Psoas muscle (tissue), 8 donors: ENCODE data around the gene FOXE3. TPM values are rescaled to one million over a fixed set of nuclear protein-coding genes. Genes with fewer than 3 reads are reported as not detected.

ENCODE experiments used
- ATAC-seq, 4 donors: fragments of 200-7000 bp; cut with Tn5 transposase; one replicate each; pipeline ENCODE4 v1.9.1; 2020; ENCODE audit warnings: moderate library complexity in 3 of 4, mild to moderate bottlenecking in 2 of 4
- DNase-seq, 2 donors: peaks; one replicate each; pipeline ENCODE4 v3.0.0-alpha.2; 2020
- H3K27ac ChIP-seq: fragments of 200-600 bp; one replicate; pipeline ENCODE4 v1.8.0; 2022
- H3K27me3 ChIP-seq, 3 donors: fragments of 200-600 bp in 1 of 3; one replicate each; pipeline versions ENCODE4 v1.6.1 to v1.8.0; 2013 to 2022; ENCODE audit warnings: low read length in 2 of 3, mild to moderate bottlenecking in 2 of 3, moderate library complexity in 1 of 3; ENCODE audit not compliant: insufficient read depth in 3 of 3
- H3K36me3 ChIP-seq, 2 donors: fragments of 200-600 bp in 1 of 2; one replicate each; pipeline versions ENCODE4 v1.6.1 to v1.8.0; 2013 to 2022; ENCODE audit warnings: low read depth in 1 of 2, mild to moderate bottlenecking in 1 of 2, moderate library complexity in 1 of 2; ENCODE audit not compliant: insufficient read depth in 1 of 2
- H3K4me1 ChIP-seq: fragments of 200-600 bp; one replicate; pipeline ENCODE4 v1.8.0; 2022
- H3K4me3 ChIP-seq: fragments of 200-600 bp; one replicate; pipeline ENCODE4 v1.8.0; 2022; ENCODE audit warnings: mild to moderate bottlenecking
- H3K9me3 ChIP-seq: fragments of 200-600 bp; one replicate; pipeline ENCODE4 v1.8.0; 2022
- CTCF ChIP-seq: fragments of 200-600 bp; IDR thresholded peaks from one replicate; pipeline ENCODE4 v1.8.0; 2022; ENCODE audit warnings: antibody characterized with exemption
- WGBS, 3 donors: extraction: QIAGEN DNeasy Blood & Tissue Kit; methylation state at CpG; one replicate each; pipeline versions ENCODE4 v1.1.6 to v1.1.7; 2013; 5-methylcytosine and 5-hydroxymethylcytosine counted together
- intact Hi-C, 2 donors: fragments of 100-400 bp; cut with DNase I; formaldehyde crosslinking; loops; one replicate each; pipeline versions ENCODE4 v1.11.0 to v1.14.2; 2022
- polyA plus RNA-seq, 3 donors: library from polyadenylated mRNA; stranded (reverse); fragments of 200-250 nt; gene quantifications; one replicate each; pipeline ENCODE4 v1.2.3, GENCODE V29; 2013
- total RNA-seq, 4 donors: library from RNA; stranded (reverse); fragmentation: NEBNext Ultra II Directional in 2 of 4; extraction: Animal tissue kit (Norgen Biotek cat#: 25700) in 2 of 4; gene quantifications; one replicate each; pipeline versions ENCODE4 v1.2.1 to v1.2.4, GENCODE V29; 2021 to 2023
- donor health status: healthy with polysubstance abuse.
- donor health status: DM: no; HTN: no; CAD: no; lungs with moderate emphysema.
- donor health status: Bipolar disorder and iron deficiency.
- donor health status: healthy.
- donor health status: DM: yes; HTN: yes; CAD: no.
- donor health status: DM: no; HTN: no; CAD: no.
- donor health status: DM: no; HTN: no; CAD: no.
- donor health status: DM: yes; HTN: yes; CAD: no.

The FOXE3 gene
- total and polyA plus RNA-seq, 7 donors: 0.03 to 0.10 (median 0.08) TPM; not detected in 4

DNA sequence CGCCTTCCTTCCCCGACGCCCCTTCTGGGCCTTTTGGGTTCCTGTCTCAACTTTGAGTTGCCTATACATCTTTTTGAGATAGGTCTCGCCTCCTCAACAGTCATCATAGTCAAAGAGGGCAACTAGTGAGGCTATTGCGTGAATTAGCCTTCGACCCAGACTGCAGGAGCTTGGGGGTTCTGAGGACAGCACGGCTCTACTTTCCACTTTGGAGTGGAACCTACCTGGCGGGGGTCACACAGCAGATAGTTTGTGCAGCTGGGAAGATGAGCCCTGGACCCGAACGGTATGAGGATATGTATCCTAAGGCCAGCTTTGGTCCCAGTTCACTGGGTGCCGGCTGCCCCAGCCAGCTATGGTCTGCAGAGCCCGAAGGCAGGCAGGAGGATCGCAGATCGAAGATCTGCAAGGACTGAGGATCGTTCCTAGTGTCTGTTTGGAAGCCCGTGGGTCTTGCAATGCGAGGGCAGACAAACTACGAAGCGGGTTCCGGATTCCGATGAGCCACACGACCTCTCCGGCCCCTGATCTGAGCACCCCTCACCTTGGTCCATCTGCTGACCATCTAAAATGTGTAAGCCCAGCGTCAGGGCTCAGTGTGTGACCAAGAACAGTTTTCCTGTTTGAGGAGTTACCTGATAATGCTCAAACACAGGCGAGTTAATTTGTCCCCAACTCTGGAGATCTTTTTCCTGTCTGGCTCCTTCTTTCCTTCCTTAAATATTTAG is 29.9 kb downstream of the FOXE3 start:
- ATAC-seq (no peak), DNase-seq (no peak)
- Histone ChIP-seq H3K27ac (no peak overlapping the region), H3K27me3 (peaks cover 0 to 92% (median 56%) of the 10 kb centered on the region in 3 donors), H3K9me3 (no peaks in the 10 kb centered on the region), H3K4me3 (no peak overlapping the region), H3K36me3 (no peaks in the 10 kb centered on the region), H3K4me1 (peaks cover 5% of the 10 kb centered on the region)
- intact Hi-C loops: no loop called here
- WGBS, 3 donors: 23 to 27% (median 25%) methylated on average over 25 of the region's 25 CpGs
- no peak for TF ChIP-seq CTCF

- no peaks in the 10 kb centered on the region for H3K9me3 ChIP-seq
- ATAC-seq: no peak
- H3K36me3 ChIP-seq: no peaks in the 10 kb centered on the region
- H3K4me1 ChIP-seq: peaks cover 5% of the 10 kb centered on the region
- H3K4me3 ChIP-seq: no peak overlapping the region
- DNase-seq: no peak
- peaks cover 0 to 82% (median 44%) of the 10 kb centered on the region in 3 donors for H3K27me3 ChIP-seq
- intact Hi-C loops: no loop called here
- WGBS, 3 donors: 38 to 43% (median 41%) methylated on average over 4 of the region's 4 CpGs
- no peak overlapping the region for H3K27ac ChIP-seq
- no peak for TF ChIP-seq CTCF
These were observed 32.6 kb downstream of the FOXE3 start for GRCh38 chr1:47448462-47449222.

- Histone ChIP-seq H3K4me3 (no peak overlapping the region), H3K36me3 (no peaks in the 10 kb centered on the region), H3K27me3 (peaks cover 0 to 73% (median 33%) of the 10 kb centered on the region in 3 donors), H3K27ac (no peak overlapping the region), H3K9me3 (no peaks in the 10 kb centered on the region), H3K4me1 (peaks cover 3% of the 10 kb centered on the region)
- intact Hi-C loops: no loop called here
- DNase-seq (peak; percentile 37 to 67), ATAC-seq (peak; percentile 65 to 88 (median 78))
- 12 to 16% (median 13%) methylated on average over 36 of the region's 36 CpGs for WGBS, 3 donors
- TF ChIP-seq CTCF: peak; percentile 46
These were observed 33.9 kb downstream of the FOXE3 start for GRCh38 chr1:47449822-47450552.

DNA sequence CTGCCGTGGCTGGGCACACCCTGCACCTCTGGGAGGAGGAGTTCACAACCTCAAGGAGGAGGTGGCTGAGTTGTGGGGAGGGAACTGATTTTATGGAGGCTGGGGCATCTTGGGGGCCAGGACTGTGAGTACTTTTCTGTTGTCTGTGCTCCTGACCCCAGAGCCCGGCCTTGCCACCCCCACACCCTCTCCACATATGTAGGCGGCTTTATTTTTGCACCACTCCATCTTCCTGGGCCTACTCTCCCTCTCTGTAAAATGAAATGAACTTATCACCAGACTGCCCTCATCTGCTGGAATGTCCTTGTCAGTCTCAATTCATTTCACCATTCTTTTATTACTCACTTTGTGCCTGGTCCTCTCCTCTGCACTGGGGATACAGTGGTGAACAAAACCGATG is 34.5 kb downstream of the FOXE3 start:
- H3K4me3 ChIP-seq: no peak overlapping the region
- WGBS, 3 donors: 63 to 71% (median 68%) methylated on average over 4 of the region's 4 CpGs
- no peak for DNase-seq
- peaks cover 0 to 72% (median 28%) of the 10 kb centered on the region in 3 donors for H3K27me3 ChIP-seq
- H3K4me1 ChIP-seq: no peaks in the 10 kb centered on the region
- no peaks in the 10 kb centered on the region for H3K9me3 ChIP-seq
- no peak for ATAC-seq
- intact Hi-C loops: no loop called here
- no peak overlapping the region for H3K27ac ChIP-seq
- H3K36me3 ChIP-seq: no peaks in the 10 kb centered on the region
- no peak for TF ChIP-seq CTCF
